ENCODE data around the gene RARS2. TPM values are rescaled to one million over a fixed set of nuclear protein-coding genes. Genes with fewer than 3 reads are reported as not detected.

The RARS2 gene
- total and polyA plus RNA-seq, 2 donors (not counting 3 experiments of a cell fraction or from before 2014, with no cell fraction given): 7.4 to 33.7 TPM

GRCh38 chr6:87628424-87628823 is 38.6 kb upstream of the RARS2 start:
- POLR2A ChIA-PET: no interaction called here
- H2AFZ ChIP-seq (ENCODE audit: low read depth, low read length): no peak overlapping the region
- TF ChIP-seq POLR2AphosphoS5 (IDR thresholded peaks at IDR 0.05; ENCODE audit: insufficient read depth, low read depth, low read length) (no peak), EZH2 (IDR thresholded peaks at IDR 0.05; ENCODE audit: borderline replicate concordance, low read depth, low read length, severe bottlenecking) (no peak), JUN (IDR thresholded peaks at IDR 0.05; ENCODE audit: borderline replicate concordance, insufficient read depth, insufficient read length, low read depth) (no peak), FOS (IDR thresholded peaks at IDR 0.05; ENCODE audit: borderline replicate concordance, insufficient read depth, low read length) (no peak), POLR2A (IDR thresholded peaks at IDR 0.05; ENCODE audit: low read depth, low read length) (no peak), MYC (IDR thresholded peaks at IDR 0.05; ENCODE audit: low read depth, low read length) (no peak)
- H3K27me3 ChIP-seq (ENCODE audit: control insufficient read depth in 2 of 2, insufficient read depth in 2 of 2, low read length in 2 of 2): no peaks in the 10 kb centered on the region
- intact Hi-C loops (cut with micrococcal nuclease): no loop called here
- no peaks in the 10 kb centered on the region for H4K20me1 ChIP-seq (replicated peaks; ENCODE audit: control insufficient read depth, extremely low read depth, insufficient read depth, low read length)
- H3K27ac ChIP-seq (ENCODE audit: insufficient read depth, low read depth, low read length): no peak overlapping the region
- CTCF ChIA-PET: interaction anchor here (1.4 to 2.7 kb wide), 3 partner anchors 9 to 22 kb away, joined by 4 to 8 read pairs (median 5); no protein-coding TSS in a partner anchor
- H3K4me2 ChIP-seq (ENCODE audit: insufficient read depth, low read length): no peak overlapping the region
- FAIRE-seq (no peak), DNase-seq (ENCODE audit: low read depth, low spot score) (no peak)
- no peak overlapping the region for H3K9ac ChIP-seq (replicated peaks; ENCODE audit: extremely low read depth, insufficient read depth, low read length)
- H3K36me3 ChIP-seq (ENCODE audit: control insufficient read depth in 2 of 2, extremely low read depth in 1 of 2, insufficient read depth in 2 of 2, low read length in 2 of 2): no peaks in the 10 kb centered on the region
- H3K4me3 ChIP-seq (replicated peaks in 1 of 3; ENCODE audit: insufficient read depth in 1 of 3, low read depth in 1 of 3, low read length in 3 of 3): no peak overlapping the region
- H3K9me1 ChIP-seq (replicated peaks; ENCODE audit: control insufficient read depth, extremely low read depth, insufficient read depth, low read length): no peaks in the 10 kb centered on the region
- H3K79me2 ChIP-seq (ENCODE audit: control insufficient read depth, insufficient read depth, low read length): no peaks in the 10 kb centered on the region
- H3K9me3 ChIP-seq (replicated peaks; ENCODE audit: control insufficient read depth, insufficient read depth, low read length): no peaks in the 10 kb centered on the region
- no peaks in the 10 kb centered on the region for H3K4me1 ChIP-seq (ENCODE audit: control insufficient read depth, extremely low read depth, insufficient read depth, low read length)
- no TSS peak for BruUV-seq (replicated peaks)
- dilution Hi-C loops (cut with MboI; ENCODE audit: extremely low pct_ligation_motif_present, low sequenced_read_pairs): no loop called here

GRCh38 chr6:87623248-87623647 is 33.5 kb upstream of the RARS2 start:
- Histone ChIP-seq H3K4me1 (ENCODE audit: control insufficient read depth, extremely low read depth, insufficient read depth, low read length) (no peaks in the 10 kb centered on the region), H3K9ac (replicated peaks; ENCODE audit: extremely low read depth, insufficient read depth, low read length) (no peak overlapping the region), H3K9me1 (replicated peaks; ENCODE audit: control insufficient read depth, extremely low read depth, insufficient read depth, low read length) (no peaks in the 10 kb centered on the region), H3K36me3 (ENCODE audit: control insufficient read depth in 2 of 2, extremely low read depth in 1 of 2, insufficient read depth in 2 of 2, low read length in 2 of 2) (no peaks in the 10 kb centered on the region), H3K4me2 (ENCODE audit: insufficient read depth, low read length) (no peak overlapping the region), H3K4me3 (replicated peaks in 1 of 3; ENCODE audit: insufficient read depth in 1 of 3, low read depth in 1 of 3, low read length in 3 of 3) (no peak overlapping the region), H3K27ac (ENCODE audit: insufficient read depth, low read depth, low read length) (no peak overlapping the region), H2AFZ (ENCODE audit: low read depth, low read length) (no peak overlapping the region), H3K9me3 (replicated peaks; ENCODE audit: control insufficient read depth, insufficient read depth, low read length) (no peaks in the 10 kb centered on the region), H4K20me1 (replicated peaks; ENCODE audit: control insufficient read depth, extremely low read depth, insufficient read depth, low read length) (no peaks in the 10 kb centered on the region), H3K27me3 (ENCODE audit: control insufficient read depth in 2 of 2, insufficient read depth in 2 of 2, low read length in 2 of 2) (no peaks in the 10 kb centered on the region), H3K79me2 (ENCODE audit: control insufficient read depth, insufficient read depth, low read length) (no peaks in the 10 kb centered on the region)
- DNase-seq (ENCODE audit: low read depth, low spot score): peak; percentile 21
- TF ChIP-seq GATA2 (IDR thresholded peaks at IDR 0.05; ENCODE audit: insufficient read depth, insufficient read length, low read depth, low read length): peak; percentile 9
- TF ChIP-seq FOS (IDR thresholded peaks at IDR 0.05; ENCODE audit: borderline replicate concordance, insufficient read depth, low read length): no peak
- ChIA-PET CTCF (no interaction called here), POLR2A (no interaction called here)
- BruUV-seq (replicated peaks): no TSS peak
- FAIRE-seq: no peak
- intact Hi-C loops (cut with micrococcal nuclease) (no loop called here), dilution Hi-C loops (cut with MboI; ENCODE audit: extremely low pct_ligation_motif_present, low sequenced_read_pairs) (no loop called here)
